HepG2 (cell line): Measurements from ENCODE around the gene CD2.

ENCODE experiments used
- JDP2 ChIP-seq: sonication (generic); formaldehyde crosslinking; IDR thresholded peaks from 2 replicates; pipeline ENCODE4 v1.8.1; 2022; ENCODE audit warnings: missing genetic modification reagents, borderline replicate concordance
- MBNL3 ChIP-seq: fragments of 250-450 bp; sonication (Bioruptor Pico); conservative IDR thresholded peaks from 2 replicates; pipeline ENCODE4 v1.8.0; 2022; ENCODE audit warnings: mild to moderate bottlenecking, inconsistent platforms
- NFE2L1 ChIP-seq: sonication (generic); formaldehyde crosslinking; IDR thresholded peaks from 2 replicates; pipeline ENCODE4 v1.4.0; 2020; ENCODE audit warnings: missing genetic modification reagents, mild to moderate bottlenecking, borderline replicate concordance

GRCh38 chr1:116763116-116763786 lies 9.0 kb downstream of the CD2 start:
- TF ChIP-seq MBNL3 (CRISPR knock-in tag) = no peak
- no peak for TF ChIP-seq NFE2L1 (CRISPR knock-in tag)
- no peak for TF ChIP-seq JDP2 (CRISPR knock-in tag)
